HG02642 (cell line): Measurements from ENCODE around the gene OAF.

Experiments used
- ATAC-seq: cut with Tn5 transposase; IDR thresholded peaks from one replicate; pipeline ENCODE4 v1.9.1; 2021; ENCODE audit warnings: mild to moderate bottlenecking; ENCODE audit not compliant: unreplicated experiment, poor library complexity

The OAF gene

GRCh38 chr11:120198787-120199469 is 11.9 kb upstream of the OAF start:
- ATAC-seq, result no peak

DNA sequence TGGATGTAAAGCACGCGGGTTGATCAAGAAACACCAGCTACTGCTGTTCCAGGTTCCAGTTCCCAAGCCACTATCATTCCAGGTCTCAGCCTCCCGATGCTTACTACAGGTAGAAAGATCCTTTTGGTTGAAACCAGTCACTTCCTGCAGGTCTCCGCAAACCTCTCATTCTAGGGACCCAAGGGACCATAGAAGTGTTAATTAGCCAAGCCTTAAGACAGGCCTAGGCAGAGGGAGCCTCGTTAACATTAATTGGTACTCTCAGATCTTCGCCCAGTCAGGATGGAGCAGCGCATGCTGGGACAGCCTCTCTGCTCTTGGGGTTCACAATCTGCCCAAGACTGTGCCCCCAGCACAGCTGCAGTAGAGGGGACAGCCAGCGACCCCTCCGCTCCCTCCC is 11.2 kb upstream of the OAF start:
- ATAC-seq, result no peak

GRCh38 chr11:120200677-120201076 is 10.2 kb upstream of the OAF start:
- no peak for ATAC-seq

GRCh38 chr11:120201653-120202052 is 9.2 kb upstream of the OAF start:
- ATAC-seq, result no peak

GRCh38 chr11:120203626-120204025 is 7.2 kb upstream of the OAF start:
- no peak for ATAC-seq

DNA sequence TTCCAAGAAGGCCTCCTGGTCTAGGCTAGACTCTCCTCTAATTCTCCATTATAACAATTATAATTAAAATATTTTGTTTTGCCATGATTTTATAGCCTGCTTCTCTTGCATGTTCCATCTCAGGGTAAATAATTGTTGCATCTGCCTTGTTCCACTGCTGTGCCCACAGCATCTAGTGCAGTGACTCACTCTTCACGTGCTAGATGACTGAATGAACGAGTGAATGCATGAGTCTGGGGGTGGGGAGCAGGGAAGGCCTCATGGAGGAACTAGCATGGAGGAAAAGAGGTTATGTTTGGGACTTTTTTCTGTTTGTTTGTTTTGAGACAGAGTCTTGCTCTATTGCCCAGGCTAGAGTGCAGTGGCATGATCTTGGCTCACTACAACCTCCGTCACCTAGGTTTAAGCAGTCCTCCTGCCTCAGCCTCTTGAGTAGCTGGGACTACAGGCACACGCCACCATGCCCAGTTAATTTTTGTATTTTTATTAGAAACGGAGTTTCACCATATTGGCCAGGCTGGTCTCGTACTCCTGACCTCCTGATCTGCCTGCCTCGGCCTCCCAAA is 5.2 kb upstream of the OAF start:
- ATAC-seq, result no peak

DNA sequence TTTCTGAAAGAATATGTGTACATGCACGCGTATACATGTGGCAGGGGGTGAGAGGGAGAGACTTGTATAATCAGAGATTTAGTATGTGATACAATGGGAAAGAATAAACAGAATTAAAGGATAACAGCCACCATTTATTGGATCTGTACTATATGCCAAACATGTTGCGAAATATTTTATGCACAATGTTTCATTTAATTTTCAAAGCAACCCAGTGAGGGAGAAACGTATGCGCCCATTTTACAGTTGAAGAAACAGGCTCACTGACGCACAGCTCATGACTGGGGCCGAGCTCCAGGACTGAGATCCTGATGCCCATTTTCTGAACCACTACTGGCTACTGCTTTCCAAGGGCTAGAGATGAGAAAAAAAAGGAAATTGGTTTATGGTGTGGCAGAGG is 3.3 kb upstream of the OAF start:
- no peak for ATAC-seq

- no peak for ATAC-seq
Observed at GRCh38 chr11:120208001-120208441, 2.8 kb upstream of the OAF start.

- ATAC-seq, result no peak
Observed at GRCh38 chr11:120208777-120209176, 2.1 kb upstream of the OAF start.

GRCh38 chr11:120209746-120210625 is 846 bp upstream of the OAF start:
- no peak for ATAC-seq

- peak; percentile 19 for ATAC-seq
Observed at GRCh38 chr11:120211522-120212258, 858 bp downstream of the OAF start.

DNA sequence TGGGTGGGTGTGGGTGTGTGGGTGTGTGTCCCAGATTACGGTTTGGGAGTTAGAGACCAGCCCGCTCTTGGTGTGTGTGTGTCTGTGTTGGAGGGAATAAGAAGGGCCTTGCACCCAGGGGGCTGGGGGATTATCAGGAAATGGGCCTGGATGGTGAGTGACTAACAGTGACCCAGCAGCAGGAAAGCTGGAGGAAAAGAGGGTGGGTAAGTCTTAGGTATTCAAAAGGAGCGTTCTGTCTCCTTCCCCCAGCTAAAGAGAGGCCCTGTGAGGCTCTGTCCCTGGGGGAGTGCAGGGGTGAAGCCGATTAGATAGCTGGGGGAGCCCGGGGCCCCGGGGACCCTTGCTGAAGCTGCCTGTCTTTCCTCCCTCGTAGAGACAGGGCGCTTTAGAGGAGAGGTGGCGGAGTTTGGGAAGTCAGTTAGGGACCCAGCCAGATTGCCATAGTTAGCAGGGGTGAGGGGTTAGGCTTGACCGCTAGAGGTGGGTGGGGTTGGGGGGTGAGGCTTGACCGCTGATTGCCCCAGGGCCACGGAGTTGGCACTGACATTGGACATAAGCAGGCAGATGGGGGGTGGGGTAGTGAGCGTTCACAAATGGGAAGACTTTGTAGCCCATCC is 1.5 kb downstream of the OAF start:
- ATAC-seq, result no peak

- no peak for ATAC-seq
Observed at GRCh38 chr11:120212926-120213325, 2.1 kb downstream of the OAF start.

DNA sequence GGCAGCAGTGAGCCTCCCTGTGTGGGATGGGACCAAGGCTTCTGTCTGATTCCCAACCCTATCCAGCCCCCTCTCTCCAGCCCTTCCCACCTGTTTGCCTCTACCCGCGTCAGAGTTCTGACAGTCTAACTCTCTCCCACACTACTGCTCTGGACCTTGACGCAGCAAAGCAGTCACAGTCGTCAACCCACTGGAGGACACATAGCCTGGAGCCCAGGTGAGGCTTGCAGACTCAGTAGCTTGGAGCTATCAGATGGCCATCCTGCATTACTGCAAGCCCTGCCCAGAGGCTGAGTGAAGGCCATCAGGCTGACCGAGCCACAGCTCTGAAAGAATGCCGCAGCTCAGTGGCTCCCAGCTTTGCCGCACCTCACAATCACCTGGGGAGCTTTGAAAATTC is 3.7 kb downstream of the OAF start:
- no peak for ATAC-seq

GRCh38 chr11:120215634-120216033 is 4.8 kb downstream of the OAF start:
- no peak for ATAC-seq

GRCh38 chr11:120216426-120217102 is 5.7 kb downstream of the OAF start:
- ATAC-seq, result no peak

DNA sequence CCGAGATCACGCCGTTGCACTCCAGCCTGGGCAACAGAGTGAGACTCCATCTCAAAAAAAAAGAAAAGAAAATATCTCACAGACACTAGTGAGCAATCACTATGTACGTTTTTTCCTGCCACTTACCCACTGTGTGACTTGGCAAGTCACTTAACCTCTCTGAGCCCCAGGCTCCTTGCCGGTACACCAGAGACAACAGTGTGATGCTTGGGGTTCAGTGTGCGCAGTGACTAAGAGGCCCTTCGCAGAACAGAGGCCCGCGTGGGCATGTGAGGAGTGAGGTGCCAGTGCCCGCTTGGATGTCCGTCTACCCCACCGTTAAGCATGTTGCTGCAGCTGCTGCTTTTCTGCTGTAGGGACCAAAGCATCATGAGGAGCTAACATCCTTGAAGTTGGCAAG is 6.7 kb downstream of the OAF start:
- ATAC-seq, result no peak

- no peak for ATAC-seq
Observed at GRCh38 chr11:120217941-120218694, 7.3 kb downstream of the OAF start.

DNA sequence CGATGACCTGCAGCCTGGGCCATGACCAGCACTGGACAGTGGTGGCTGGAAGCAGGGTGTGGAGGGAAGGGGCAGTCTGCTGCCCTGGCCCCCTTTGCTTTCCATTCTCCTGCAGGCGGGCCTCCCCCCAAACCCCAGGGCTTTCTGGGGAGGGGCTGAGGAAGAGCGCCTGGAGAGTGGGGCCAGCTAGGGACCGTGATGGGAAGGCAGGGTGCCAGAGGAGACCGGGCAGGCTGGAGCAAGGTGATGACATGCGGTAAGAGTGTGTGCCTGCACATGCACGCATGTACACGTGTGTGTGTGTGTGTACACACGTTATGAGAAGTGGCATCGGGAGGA is 7.8 kb downstream of the OAF start:
- ATAC-seq, result no peak
